GM21526 (cell line): ENCODE results near the gene STAB1.
"Not testable (repeated sequence)": the region's sequence is repeated elsewhere in the genome, so short reads cannot be mapped to it uniquely, and the experiment has no call there.

Experiments used
- ATAC-seq: cut with Tn5 transposase; IDR thresholded peaks from one replicate; pipeline ENCODE4 v1.9.1; 2021; ENCODE audit warnings: moderate library complexity; ENCODE audit not compliant: unreplicated experiment, low FRiP score

Gene STAB1

DNA sequence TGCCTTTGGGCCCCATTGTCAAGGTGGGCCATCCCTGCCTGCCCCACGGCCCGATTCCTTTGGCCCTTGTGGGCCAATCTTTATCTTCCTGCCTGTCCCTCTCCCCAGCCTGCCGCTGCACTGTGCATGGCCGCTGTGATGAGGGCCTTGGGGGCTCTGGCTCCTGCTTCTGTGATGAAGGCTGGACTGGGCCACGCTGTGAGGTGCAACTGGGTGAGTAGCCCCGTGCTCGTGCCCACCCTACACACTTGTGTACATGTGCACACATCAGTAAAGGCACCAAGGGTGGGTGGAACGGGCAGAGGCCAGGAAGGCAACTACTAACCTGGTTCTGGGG lies 26.3 kb downstream of the STAB1 start:
- ATAC-seq, result no peak

DNA sequence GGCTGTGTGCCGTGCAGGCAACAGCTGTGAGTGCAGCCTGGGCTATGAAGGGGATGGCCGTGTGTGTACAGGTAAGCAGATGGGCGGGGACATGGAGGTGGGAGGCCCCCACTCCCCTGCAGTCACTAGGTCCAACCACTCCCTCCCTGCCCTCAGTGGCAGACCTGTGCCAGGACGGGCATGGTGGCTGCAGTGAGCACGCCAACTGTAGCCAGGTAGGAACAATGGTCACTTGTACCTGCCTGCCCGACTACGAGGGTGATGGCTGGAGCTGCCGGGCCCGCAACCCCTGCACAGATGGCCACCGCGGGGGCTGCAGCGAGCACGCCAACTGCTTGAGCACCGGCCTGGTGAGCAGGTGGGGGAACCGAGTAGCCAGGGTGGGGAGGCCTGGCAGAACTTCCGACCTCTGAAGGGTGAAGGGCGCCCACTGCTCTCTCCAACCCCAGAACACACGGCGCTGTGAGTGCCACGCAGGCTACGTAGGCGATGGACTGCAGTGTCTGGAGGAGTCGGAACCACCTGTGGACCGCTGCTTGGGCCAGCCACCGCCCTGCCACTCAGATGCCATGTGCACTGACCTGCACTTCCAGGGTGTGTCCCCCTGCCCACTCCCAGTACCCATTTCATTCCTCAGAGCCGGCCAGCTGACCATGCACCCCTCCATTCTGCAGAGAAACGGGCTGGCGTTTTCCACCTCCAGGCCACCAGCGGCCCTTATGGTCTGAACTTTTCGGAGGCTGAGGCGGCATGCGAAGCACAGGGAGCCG lies 26.9 kb downstream of the STAB1 start:
- no peak for ATAC-seq

DNA sequence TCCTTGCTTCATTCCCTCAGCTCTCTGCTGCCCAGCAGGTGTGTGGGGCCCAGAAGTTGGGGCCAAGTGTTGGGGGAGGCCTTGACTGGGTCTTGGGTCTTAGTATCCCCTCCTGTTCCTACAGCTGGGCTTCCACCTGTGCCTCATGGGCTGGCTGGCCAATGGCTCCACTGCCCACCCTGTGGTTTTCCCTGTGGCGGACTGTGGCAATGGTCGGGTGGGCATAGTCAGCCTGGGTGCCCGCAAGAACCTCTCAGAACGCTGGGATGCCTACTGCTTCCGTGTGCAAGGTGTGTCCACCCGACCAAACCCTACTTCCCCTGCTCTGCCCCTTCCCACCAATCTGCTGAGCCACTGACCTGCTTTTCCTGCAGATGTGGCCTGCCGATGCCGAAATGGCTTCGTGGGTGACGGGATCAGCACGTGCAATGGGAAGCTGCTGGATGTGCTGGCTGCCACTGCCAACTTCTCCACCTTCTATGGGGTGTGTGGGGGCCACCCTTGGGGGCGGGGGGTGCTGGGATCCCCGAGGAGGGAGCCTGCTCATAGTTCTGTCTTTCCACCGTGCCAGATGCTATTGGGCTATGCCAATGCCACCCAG lies 27.6 kb downstream of the STAB1 start:
- ATAC-seq, result no peak

DNA sequence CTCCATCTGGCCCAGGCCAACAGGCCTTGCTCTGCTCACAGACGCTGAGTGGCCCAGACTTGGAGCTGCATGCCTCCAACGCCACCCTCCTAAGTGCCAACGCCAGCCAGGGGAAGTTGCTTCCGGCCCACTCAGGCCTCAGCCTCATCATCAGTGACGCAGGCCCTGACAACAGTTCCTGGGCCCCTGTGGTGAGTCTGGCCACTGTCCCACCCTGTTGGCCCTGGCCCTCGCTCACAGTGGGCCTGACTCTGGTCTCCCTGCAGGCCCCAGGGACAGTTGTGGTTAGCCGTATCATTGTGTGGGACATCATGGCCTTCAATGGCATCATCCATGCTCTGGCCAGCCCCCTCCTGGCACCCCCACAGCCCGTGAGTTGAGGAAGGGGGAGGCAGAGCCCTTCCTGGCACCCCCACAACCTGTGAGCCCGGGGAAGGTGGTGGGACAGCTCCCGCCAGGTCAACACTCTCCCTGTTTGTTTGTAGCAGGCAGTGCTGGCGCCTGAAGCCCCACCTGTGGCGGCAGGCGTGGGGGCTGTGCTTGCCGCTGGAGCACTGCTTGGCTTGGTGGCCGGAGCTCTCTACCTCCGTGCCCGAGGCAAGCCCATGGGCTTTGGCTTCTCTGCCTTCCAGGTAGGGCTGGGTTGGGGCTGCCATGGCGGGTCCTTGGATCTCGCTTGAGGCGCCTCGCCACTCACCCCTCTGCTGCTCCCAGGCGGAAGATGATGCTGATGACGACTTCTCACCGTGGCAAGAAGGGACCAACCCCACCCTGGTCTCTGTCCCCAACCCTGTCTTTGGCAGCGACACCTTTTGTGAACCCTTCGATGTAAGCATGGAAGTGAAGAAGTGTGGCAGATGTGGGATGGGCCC lies 28.5 kb downstream of the STAB1 start:
- ATAC-seq, result no peak

DNA sequence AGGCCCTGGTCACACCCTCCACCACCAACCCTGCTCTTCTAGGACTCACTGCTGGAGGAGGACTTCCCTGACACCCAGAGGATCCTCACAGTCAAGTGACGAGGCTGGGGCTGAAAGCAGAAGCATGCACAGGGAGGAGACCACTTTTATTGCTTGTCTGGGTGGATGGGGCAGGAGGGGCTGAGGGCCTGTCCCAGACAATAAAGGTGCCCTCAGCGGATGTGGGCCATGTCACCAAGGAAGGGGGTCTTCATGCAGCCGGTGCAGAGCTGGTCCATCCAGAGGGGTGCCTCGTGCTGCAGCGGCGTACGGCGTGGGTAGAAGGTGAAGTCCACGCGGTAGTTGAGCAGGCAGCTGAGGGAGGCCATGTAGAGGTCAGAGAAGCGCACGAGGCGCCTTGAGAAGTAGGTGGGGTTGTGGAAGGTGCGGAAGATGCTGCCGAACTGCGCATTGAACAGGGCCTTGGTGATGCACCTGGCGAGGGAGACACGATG lies 29.2 kb downstream of the STAB1 start:
- no peak for ATAC-seq

DNA sequence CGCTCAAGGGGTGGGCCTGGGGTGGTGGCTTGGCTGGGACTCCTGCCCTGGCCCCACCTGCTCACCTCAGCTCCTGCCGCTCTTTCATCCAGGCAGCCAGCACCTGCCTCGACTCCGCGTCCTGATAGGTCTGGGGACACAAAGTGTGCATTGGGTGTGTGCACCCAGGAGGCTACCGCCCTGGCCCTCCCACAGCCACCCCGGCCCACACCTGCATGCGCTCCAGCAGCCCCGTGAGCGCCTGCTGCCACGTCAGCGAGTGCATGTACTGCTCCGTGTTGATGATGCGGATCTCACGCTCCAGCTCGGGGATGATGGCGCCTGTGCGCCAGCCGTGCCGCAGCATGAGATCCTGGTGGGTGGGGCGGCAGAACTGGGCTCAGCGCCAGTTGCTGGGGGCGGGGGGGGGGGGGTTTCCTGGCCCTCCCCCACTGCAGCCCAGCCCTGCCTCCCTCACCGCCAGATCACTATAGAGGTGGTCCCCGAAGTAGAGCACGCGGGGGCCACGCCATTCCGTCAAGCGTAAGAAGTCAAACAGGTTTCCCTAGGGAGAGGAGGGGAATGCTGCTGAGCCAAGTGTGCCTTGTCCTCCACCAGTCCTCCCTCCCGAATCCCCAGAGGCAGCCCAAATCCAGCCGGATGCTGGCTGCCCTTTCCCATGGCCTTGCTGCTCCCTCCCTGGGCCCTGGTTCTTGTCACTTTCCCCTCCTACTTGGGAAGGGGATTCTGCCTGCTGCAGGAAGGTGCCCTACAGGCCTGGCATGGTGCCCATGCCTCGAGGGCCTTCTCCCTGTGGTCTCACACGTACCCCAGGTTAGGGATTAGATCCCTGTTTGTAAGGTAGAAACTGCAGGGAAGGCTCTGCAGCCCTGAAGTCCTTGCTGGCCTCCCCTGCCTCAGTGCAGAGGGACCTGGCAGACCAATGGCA lies 29.9 kb downstream of the STAB1 start:
- ATAC-seq, result no peak

DNA sequence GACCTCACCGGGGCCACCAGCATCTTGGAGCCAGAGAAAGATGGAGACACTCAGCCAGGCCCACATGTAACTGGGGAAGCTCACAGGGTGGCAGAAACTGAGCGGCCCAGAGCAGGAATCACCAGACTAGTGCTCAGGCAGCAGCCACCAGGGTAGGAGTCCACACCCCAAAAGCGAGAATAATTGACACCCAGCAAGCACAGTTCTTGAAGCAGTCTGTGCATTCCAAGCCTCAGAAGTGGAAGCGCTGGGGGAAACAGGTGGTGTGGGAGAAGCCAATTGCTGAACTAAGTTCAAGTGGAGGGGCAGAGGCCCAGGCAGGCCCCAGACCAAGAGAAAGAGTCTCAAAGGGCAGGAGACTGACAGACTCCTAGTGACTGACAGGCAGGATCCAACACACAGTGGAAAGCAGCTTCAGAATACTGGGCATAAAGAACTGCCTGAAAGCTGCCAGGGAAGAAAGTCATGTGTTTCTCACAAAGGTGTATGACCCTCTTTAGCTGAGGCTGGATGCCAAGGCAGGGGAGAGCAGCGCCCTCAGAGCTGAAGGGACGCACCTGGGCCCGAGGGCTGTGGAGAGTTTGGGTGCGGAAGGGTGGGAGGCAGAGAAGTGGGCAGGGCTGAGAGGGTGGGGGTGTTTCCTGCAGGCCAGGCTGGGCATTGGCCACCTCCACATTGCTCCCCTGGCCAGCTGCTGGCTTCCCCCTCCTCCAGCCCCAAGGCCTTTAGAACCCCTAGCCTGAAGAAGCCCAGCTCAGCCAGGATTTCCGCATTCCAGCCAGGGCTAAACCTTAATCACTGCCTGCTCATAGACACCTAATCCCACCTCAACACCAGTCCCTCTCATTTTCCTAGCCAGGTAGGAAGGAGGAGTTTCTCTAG lies 30.8 kb downstream of the STAB1 start:
- ATAC-seq, result no peak

DNA sequence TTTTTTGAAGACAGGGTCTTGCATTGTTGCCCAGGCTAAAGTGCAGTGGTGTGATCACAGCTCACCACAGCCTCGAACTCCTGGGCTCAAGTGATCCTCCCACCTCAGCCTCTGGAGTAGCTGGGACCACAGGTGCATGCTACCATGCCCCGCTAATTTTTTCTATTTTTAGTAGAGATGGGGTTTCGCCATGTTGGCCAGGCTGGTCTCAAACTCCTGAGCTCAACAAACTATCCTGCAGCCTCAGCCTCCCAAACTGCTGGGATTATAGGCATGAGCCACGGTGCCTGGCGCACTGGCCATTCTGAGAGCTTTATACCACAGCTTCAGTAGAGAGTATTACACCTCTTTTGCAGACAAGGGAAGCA lies 31.5 kb downstream of the STAB1 start:
- not testable (repeated sequence) for ATAC-seq

DNA sequence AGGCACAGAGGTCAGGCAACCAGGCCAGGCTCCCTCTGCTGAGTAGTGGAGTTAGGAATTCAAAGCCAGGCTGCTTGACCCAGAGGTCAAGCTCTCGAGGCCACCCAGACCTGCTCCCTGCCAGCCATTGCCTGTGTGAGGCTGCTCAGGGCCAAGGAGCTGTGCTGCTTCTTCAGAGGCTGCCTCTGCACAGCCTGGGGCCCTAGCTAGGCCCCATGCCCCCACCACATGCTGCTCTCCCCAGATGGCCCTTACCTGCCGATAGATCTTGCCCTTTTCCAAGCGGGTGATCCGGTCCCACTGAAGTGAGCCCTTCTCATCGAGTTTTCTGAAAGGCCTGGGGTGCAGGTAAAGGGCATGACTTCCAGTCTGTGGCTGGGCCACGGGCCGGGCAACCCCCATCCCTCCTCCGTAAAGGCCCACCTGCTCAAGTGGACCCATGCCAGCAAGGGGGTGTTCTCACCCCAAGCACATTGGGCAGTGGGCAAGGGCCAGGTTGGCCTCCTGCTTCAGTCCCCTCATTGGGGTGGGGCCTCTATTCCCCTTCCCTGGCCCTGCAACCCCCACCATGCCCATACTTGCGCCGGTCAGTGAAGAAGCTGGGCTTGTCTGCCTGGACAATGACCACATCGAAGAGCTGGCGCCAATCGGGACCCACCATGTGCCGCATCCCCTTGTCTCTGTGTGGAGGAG lies 32.0 kb downstream of the STAB1 start:
- no peak for ATAC-seq

DNA sequence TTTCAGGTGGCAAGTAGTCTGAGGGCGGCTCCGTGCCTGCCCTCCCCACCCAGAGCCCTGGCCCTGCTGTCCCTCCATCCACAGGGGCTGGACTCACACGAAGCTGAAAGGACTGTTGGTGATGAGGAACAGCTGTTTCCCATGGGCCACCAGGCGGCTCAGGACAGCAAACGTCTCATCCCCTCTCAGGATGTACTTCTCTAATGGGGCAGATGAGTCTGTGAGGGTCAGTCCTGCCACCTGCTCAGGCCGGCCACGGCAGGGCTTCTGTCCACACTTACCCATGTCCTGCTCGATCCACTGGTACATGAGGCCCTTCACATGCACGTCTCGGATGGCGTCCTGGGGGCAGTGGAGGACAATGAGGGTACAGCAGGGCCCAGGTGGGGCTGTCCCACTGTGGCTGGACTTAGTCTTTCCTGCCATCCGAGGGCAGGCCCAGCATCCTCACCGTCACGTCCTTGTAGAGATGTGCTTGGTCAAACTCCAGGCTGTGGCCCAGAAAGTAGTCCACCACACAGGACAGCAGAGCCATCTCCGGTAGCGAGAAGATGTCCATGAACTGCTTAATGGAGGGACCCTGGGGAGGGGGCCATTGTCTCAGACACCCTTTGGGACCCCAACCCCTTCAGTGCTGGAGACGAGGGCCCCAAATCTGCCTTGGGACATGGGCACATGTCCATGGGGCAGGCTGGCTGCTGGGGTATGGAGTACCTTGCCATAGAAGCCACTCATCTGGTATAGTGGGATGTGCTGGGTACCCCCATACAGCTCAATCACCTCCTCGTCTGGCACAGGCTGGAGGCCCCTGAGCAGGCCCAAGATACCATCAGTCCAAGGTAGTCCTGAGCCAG lies 32.8 kb downstream of the STAB1 start:
- no peak for ATAC-seq

DNA sequence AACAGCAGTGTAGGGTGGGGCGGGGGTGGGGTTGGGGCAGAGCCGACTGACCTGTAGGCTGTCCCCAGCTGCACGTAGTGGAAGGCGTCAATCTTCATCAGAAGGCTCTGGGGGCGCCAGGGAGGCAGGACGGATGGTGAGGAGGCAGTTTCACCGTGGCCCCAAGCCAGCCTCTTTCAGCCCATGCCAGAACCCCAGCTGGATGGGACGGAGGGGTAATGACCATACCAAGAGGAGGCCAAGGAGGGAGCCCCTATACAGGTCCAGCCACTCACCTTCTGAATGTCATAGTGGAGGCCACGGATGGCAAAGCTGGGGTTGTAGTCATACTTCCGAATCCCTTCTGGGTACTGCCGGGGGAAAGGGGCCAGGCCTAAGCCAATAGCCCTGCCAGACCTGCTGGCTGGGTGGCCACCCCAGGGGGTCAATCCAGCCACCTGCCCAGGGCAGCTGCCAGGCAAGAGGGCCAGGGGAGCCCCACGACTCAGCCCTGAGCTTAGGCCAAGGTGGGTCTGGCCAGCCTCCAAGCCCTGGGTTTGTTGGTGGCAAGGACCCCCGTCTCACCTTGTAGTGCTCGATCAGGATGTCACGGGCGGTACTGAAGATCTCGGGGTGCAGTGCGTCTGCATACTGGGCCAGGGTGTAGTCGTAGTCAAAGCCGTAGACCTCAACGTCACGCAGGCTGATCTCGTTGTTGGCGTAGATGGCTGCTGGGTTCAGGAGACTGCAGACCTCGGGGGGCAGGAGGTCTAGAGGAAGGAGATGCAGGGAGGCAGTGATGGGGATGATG lies 33.6 kb downstream of the STAB1 start:
- no peak for ATAC-seq

DNA sequence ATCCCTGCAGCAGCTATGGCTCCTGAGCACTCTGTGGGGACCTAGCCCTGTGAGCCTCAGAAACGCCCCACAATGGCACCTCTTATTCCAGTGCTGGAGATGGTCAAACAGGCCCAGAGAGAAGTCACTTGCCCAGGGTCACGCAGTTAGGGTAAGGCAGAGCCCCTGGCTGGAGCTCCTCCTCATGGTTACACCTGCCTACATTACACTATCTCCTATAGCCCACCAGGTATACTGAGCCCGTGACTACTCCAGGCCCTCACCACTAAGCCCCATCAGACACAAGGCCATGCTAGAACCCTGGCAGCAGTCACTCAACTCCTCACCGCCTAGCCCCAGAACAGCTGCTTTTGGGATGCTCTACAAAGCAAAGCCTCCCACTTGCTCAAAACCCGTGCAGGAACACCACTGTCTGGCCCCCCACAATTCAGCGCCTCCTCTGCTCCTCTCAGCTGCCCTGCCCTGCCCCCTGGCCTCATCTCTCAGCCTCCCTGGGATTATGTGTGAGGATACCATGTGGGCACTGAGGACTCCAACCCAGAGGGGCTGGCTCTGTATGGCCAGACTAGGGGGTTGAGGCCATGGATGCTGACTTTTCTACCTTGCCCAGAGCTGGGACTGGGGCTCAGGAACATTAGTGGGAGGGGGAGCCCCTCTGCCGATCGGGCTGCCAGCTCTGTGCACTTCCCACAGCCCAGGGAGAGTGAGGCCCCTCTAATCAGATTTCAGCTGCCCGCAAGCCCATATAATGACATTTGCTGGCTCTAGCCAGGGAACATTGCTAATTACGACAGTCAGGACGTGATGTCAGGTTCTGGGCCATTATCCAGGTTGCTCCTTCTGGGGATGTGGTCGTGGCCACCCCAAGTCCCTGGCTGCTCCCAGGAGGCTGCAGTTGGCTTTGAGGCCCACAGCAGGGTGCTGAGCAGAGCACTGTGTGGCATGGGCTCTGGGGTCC lies 34.5 kb downstream of the STAB1 start:
- no peak for ATAC-seq

DNA sequence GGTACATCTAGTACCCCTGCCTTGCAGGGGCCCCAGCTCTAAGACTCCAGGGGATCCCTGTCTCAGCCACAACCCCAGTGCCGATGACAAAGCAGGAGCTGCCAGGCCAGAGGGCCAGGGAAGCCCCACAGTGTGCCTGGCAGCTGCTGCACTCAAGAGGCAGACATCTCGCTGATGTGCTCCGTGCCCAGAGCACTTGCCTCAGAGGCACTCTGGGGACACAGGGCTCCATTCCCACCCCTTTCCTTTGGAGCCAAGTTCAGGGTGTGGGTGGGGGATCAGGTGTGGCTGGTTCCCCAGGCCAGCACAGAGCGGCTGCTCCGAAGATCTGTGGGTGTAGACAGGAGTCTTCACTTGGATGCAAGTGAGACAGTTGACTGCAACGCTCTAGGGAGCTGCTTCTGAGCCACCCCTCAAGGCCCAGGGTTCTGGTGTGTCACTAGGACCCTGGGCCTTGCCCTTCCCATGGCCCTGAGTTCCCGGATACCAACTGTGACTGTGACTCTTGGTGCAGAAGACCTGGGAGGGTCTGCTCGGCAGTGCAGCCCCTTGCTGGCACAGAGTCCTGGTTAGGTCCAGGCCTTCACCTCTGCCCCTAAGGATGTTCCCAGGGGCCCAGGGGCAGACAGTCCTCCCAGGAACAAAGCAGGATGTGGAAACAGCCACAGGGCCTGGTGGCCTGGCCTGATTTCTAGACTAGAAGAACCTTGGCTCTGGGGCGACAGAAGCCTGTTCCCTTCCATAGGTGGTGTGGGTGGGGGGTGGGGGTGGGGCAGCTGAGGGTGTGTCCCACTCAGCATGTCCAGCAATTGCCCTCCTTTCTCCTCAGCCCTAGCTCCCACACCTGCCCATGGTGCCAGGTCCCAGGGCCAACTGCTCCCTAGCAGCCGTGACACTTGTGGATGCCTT lies 36.0 kb downstream of the STAB1 start:
- ATAC-seq, result no peak

DNA sequence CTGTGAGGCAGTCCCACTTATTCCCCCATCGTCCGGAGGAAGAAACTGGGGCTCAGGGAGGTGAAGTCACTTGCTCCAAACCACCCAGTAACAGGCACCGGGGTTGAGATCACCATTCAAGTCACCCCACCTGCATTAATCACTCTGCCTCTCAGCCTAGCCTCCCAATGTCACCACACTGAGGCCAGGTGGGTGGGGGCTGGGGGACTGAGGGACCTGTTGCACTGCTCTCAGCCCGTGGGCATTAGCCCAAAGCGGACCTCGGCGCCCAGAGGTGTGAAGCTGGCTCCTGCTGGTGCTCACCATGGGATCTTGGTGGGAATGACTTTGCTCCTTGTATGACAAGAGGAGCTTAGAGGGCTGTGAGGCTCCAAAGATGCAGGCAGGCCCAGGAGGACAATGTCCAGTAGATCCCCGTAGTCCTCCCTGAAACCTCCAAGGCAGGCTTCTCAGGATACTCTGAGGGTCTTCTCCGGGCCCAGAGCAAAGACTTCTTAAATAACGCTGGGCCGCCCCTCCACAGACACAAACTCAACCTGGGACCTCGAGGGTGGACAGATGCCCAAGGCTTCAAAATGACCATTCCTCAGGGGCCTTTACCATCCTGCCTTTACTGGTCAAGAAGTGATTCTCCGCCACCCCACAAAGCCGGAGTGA lies 36.9 kb downstream of the STAB1 start:
- ATAC-seq, result no peak

DNA sequence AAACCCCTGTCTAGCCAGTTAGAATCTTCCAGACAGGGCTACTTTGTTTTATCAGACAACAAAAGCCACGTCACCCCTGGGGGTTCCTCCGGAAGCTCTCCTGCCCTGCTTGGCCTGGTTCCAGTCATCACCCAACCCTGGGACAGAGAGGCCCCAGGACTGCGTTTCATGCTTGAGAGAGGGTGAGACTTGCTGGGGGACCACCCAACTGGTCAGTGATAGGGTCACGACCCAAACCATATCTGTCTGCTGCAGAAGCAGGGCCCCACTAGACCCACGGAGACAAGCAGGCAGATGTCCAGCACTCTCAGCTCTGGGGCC lies 37.3 kb downstream of the STAB1 start:
- no peak for ATAC-seq
